Endothelial cell of umbilical vein (primary cell): Measurements from ENCODE around the gene AUTS2. TPM values are rescaled to one million over a fixed set of nuclear protein-coding genes. Genes with fewer than 3 reads are reported as not detected.

Source experiments
- BruUV-seq: library from RNA; stranded (reverse); fragments of 400-500 nt; replicated peaks from 2 replicates; lab custom pipeline; 2021; lab: Mats Ljungman, UMichigan
- CTCF ChIA-PET: fragments of 300-600, 350-600 bp; sonication (Branson Sonifier 250); formaldehyde crosslinking; loops from one replicate; lab custom pipeline; 2021; ENCODE audit warnings: antibody characterized with exemption, inconsistent platforms; lab: Charles Lee
- POLR2A ChIA-PET: fragments of 300-600, 350-600 bp; sonication (Branson Sonifier 250); formaldehyde crosslinking; loops from one replicate; lab custom pipeline; 2021; ENCODE audit warnings: antibody characterized with exemption, inconsistent platforms; lab: Charles Lee
- DNase-seq: peaks from one replicate; pipeline ENCODE4 v3.0.0-alpha.2; 2011; ENCODE audit warnings: low read depth, low spot score
- FAIRE-seq: peaks from 2 replicates; lab custom pipeline; 2011; peaks lifted over from hg19 to GRCh38; lab: Jason Lieb, UNC
- H2AFZ ChIP-seq: 2 replicates; pipeline ENCODE4 v1.6.0; 2012; ENCODE audit warnings: low read depth, low read length, control low read depth, inconsistent platforms
- H3K27ac ChIP-seq: 2 replicates; pipeline ENCODE4 v1.5.1; 2011; ENCODE audit warnings: low read depth, mild to moderate bottlenecking, control low read depth, low read length, moderate library complexity; ENCODE audit not compliant: insufficient read depth
- H3K27me3 ChIP-seq, 2 experiments: 2 replicates each; pipeline versions ENCODE4 v1.6.0 to v1.6.1; 2011; ENCODE audit warnings: low read length in 2 of 2, mixed read lengths in 1 of 2; ENCODE audit not compliant: control insufficient read depth in 2 of 2, insufficient read depth in 2 of 2
- H3K36me3 ChIP-seq, 2 experiments: 2 replicates in 1 of 2; 3 replicates in 1 of 2; pipeline ENCODE4 v1.5.1; 2011; ENCODE audit warnings: low read length in 2 of 2, mild to moderate bottlenecking in 1 of 2, moderate library complexity in 1 of 2; ENCODE audit not compliant: control insufficient read depth in 2 of 2, insufficient read depth in 2 of 2; ENCODE audit errors: extremely low read depth in 1 of 2
- H3K4me1 ChIP-seq: 3 replicates; pipeline ENCODE4 v1.5.1; 2011; ENCODE audit warnings: mild to moderate bottlenecking, low read length; ENCODE audit not compliant: control insufficient read depth, insufficient read depth; ENCODE audit errors: extremely low read depth
- H3K4me2 ChIP-seq: 2 replicates; pipeline ENCODE4 v1.6.1; 2011; ENCODE audit warnings: low read length, control low read depth, mixed read lengths; ENCODE audit not compliant: insufficient read depth
- H3K4me3 ChIP-seq, 3 experiments: fragments of 200-600 bp in 1 of 3; sonication (generic), shearing (Covaris generic) in 1 of 3; replicated peaks in 1 of 3; 2 replicates each; pipeline ENCODE4 v1.5.1; 2011 to 2016; ENCODE audit warnings: control low read depth in 3 of 3, low read length in 3 of 3, mild to moderate bottlenecking in 2 of 3, inconsistent platforms in 1 of 3, low read depth in 1 of 3, moderate library complexity in 1 of 3; ENCODE audit not compliant: insufficient read depth in 1 of 3
- H3K79me2 ChIP-seq: 2 replicates; pipeline ENCODE4 v1.6.0; 2012; ENCODE audit warnings: low read length, inconsistent platforms; ENCODE audit not compliant: control insufficient read depth, insufficient read depth
- H3K9ac ChIP-seq: replicated peaks from 2 replicates; pipeline ENCODE3; 2011; ENCODE audit warnings: low read length, control low read depth; ENCODE audit not compliant: insufficient read depth; ENCODE audit errors: extremely low read depth
- H3K9me1 ChIP-seq: replicated peaks from 3 replicates; pipeline ENCODE4 v1.6.0; 2011; ENCODE audit warnings: mild to moderate bottlenecking, low read length; ENCODE audit not compliant: control insufficient read depth, insufficient read depth; ENCODE audit errors: extremely low read depth
- H3K9me3 ChIP-seq: replicated peaks from 2 replicates; pipeline ENCODE4 v1.5.1; 2012; ENCODE audit warnings: low read length, inconsistent platforms; ENCODE audit not compliant: control insufficient read depth, insufficient read depth
- H4K20me1 ChIP-seq: replicated peaks from 2 replicates; pipeline ENCODE3; 2011; ENCODE audit warnings: mild to moderate bottlenecking, low read length; ENCODE audit not compliant: control insufficient read depth, insufficient read depth; ENCODE audit errors: extremely low read depth
- CTCF ChIP-seq, 2 donors: IDR thresholded peaks; 1 replicate in 1 of 2; 2 replicates in 1 of 2; pipeline ENCODE4 v1.5.1; 2011; ENCODE audit warnings: low read length in 2 of 2, mild to moderate bottlenecking in 2 of 2, moderate library complexity in 2 of 2, control low read depth in 1 of 2, inconsistent platforms in 1 of 2, low read depth in 1 of 2; ENCODE audit not compliant: insufficient read depth in 1 of 2; ENCODE audit errors: extremely low read depth in 1 of 2
- EZH2 ChIP-seq: IDR thresholded peaks from 2 replicates; pipeline ENCODE4 v1.6.1; 2012; ENCODE audit warnings: borderline replicate concordance, low read depth, mild to moderate bottlenecking, moderate library complexity, low read length, inconsistent platforms; ENCODE audit not compliant: severe bottlenecking
- FOS ChIP-seq: IDR thresholded peaks from 2 replicates; pipeline ENCODE4 v1.6.1; 2011; ENCODE audit warnings: mild to moderate bottlenecking, low read length, moderate library complexity, borderline replicate concordance; ENCODE audit not compliant: insufficient read depth
- GATA2 ChIP-seq: IDR thresholded peaks from 2 replicates; pipeline ENCODE4 v1.7.0; 2011; ENCODE audit warnings: low read depth, mild to moderate bottlenecking, moderate library complexity, mixed read lengths, low read length; ENCODE audit not compliant: insufficient read length, insufficient read depth
- JUN ChIP-seq: IDR thresholded peaks from 2 replicates; pipeline ENCODE4 v1.6.1; 2011; ENCODE audit warnings: borderline replicate concordance, low read depth; ENCODE audit not compliant: insufficient read length, insufficient read depth
- MAX ChIP-seq: IDR thresholded peaks from 2 replicates; pipeline ENCODE4 v1.6.1; 2011; ENCODE audit not compliant: insufficient read depth, insufficient read length
- MYC ChIP-seq: IDR thresholded peaks from one replicate; pipeline ENCODE4 v1.6.1; 2011; ENCODE audit warnings: mild to moderate bottlenecking, low read depth, low read length
- POLR2A ChIP-seq: IDR thresholded peaks from 2 replicates; pipeline ENCODE4 v1.6.1; 2012; ENCODE audit warnings: low read depth, mild to moderate bottlenecking, control low read depth, low read length
- POLR2AphosphoS5 ChIP-seq: IDR thresholded peaks from 2 replicates; pipeline ENCODE4 v1.6.1; 2012; ENCODE audit warnings: low read depth, mild to moderate bottlenecking, control low read depth, low read length, moderate library complexity; ENCODE audit not compliant: insufficient read depth
- dilution Hi-C: fragments of 300-500 bp; cut with MboI; formaldehyde crosslinking; loops from one replicate; pipeline ENCODE4 v1.15.0; 2019; ENCODE audit warnings: low sequenced_read_pairs; ENCODE audit not compliant: extremely low pct_ligation_motif_present
- intact Hi-C: fragments of 100-400 bp; cut with micrococcal nuclease; formaldehyde crosslinking; loops from one replicate; pipeline ENCODE4 v1.10.0; 2022
- polyA plus RNA-seq, 4 experiments: library from polyadenylated mRNA; depleted of rRNA in 3 of 4; stranded (reverse) in 3 of 4; unstranded in 1 of 4; fragments of >200 nt; gene quantifications; 2 replicates each; pipeline versions ENCODE4 v1.2.1 to v1.2.3, GENCODE V29; 2011 to 2012; ENCODE audit warnings: missing spikeins in 1 of 4
- total RNA-seq: library from RNA; stranded (reverse); gene quantifications from 2 replicates; pipeline ENCODE4 v1.2.3, GENCODE V29; 2021

AUTS2 gene
- total and polyA plus RNA-seq, 2 donors (not counting 3 experiments of a cell fraction or from before 2014, with no cell fraction given), result 0.59 to 8.0 TPM

GRCh38 chr7:69907720-69908119, 309.4 kb downstream of the AUTS2 start:
- no peaks in the 10 kb centered on the region for H3K27me3 ChIP-seq
- no peak overlapping the region for H3K4me3 ChIP-seq
- intact Hi-C loops (no loop called here), dilution Hi-C loops (no loop called here)
- no TSS peak for BruUV-seq
- no peak for FAIRE-seq
- no peak for DNase-seq
- CTCF ChIA-PET, result no interaction called here
- H3K9ac ChIP-seq, result no peak overlapping the region
- H3K4me1 ChIP-seq, result no peaks in the 10 kb centered on the region
- H3K79me2 ChIP-seq, result no peaks in the 10 kb centered on the region
- no peaks in the 10 kb centered on the region for H3K9me1 ChIP-seq
- TF ChIP-seq MYC (no peak), CTCF (IDR thresholded peaks at IDR 0.05; ENCODE audit: extremely low read depth in 1 of 2, insufficient read depth in 1 of 2, low read depth in 1 of 2, low read length in 2 of 2) (no peak), JUN (no peak), POLR2A (no peak), POLR2AphosphoS5 (no peak), GATA2 (no peak), EZH2 (no peak), FOS (no peak), MAX (no peak)
- no peak overlapping the region for H3K4me2 ChIP-seq
- H3K9me3 ChIP-seq, result peaks cover 4% of the 10 kb centered on the region
- no peaks in the 10 kb centered on the region for H3K36me3 ChIP-seq
- H4K20me1 ChIP-seq, result no peaks in the 10 kb centered on the region
- H2AFZ ChIP-seq, result no peak overlapping the region
- H3K27ac ChIP-seq, result no peak overlapping the region
- POLR2A ChIA-PET, result no interaction called here
